ENCODE results near the gene CELF4. TPM values are rescaled to one million over a fixed set of nuclear protein-coding genes. Genes with fewer than 3 reads are reported as not detected.

The CELF4 gene
- total RNA-seq, 1 experiment from 2014 or later = 0.40 TPM

GRCh38 chr18:37254236-37254754 is 311.3 kb downstream of the CELF4 start:
- Histone ChIP-seq H3K4me3 (ENCODE audit: low read length) (peak overlapping the region; percentile 30; the same call in 1 of the 2 replicates), H3K27ac (ENCODE audit: low read length) (no peak overlapping the region), H3K4me1 (ENCODE audit: insufficient read depth, low read length) (no peaks in the 10 kb centered on the region), H2AFZ (ENCODE audit: low read length) (no peak overlapping the region), H3K4me2 (ENCODE audit: low read length) (peak overlapping the region; percentile 54), H3K9ac (ENCODE audit: low read length) (no peak overlapping the region), H3K79me2 (ENCODE audit: low read length) (no peaks in the 10 kb centered on the region), H4K20me1 (ENCODE audit: low read length) (no peaks in the 10 kb centered on the region), H3F3A (ENCODE audit: low read length, unreplicated experiment) (no peaks in the 10 kb centered on the region), H3K9me2 (replicated peaks; ENCODE audit: low read length) (no peaks in the 10 kb centered on the region), H3K36me3 (ENCODE audit: low read depth, low read length) (no peaks in the 10 kb centered on the region), H3K9me3 (ENCODE audit: low read length) (no peaks in the 10 kb centered on the region), H3K27me3 (ENCODE audit: low read length) (no peaks in the 10 kb centered on the region)
- ATAC-seq (peak; percentile 65), DNase-seq (no peak)
- TF ChIP-seq CTCF (conservative IDR thresholded peaks at IDR 0.05; ENCODE audit: low read depth, low read length) (no peak), EZH2 (IDR thresholded peaks at IDR 0.05; ENCODE audit: low read length, unreplicated experiment) (no peak), EZH2phosphoT487 (IDR thresholded peaks at IDR 0.05; ENCODE audit: borderline replicate concordance, low read length) (no peak)
- CTCF ChIA-PET = no interaction called here
- BruUV-seq (replicated peaks) = no TSS peak
- POLR2A ChIA-PET (ENCODE audit: unreplicated experiment) = no interaction called here
- intact Hi-C loops (cut with micrococcal nuclease) = no loop called here

GRCh38 chr18:37253394-37254235 is 312.0 kb downstream of the CELF4 start:
- no TSS peak for BruUV-seq (replicated peaks)
- peak; percentile 62 for ATAC-seq
- peak; percentile 5 for DNase-seq

More at GRCh38 chr18:37253394-37254235, 312.0 kb downstream of the CELF4 start:
- H3K9ac ChIP-seq (ENCODE audit: low read length) = no peak overlapping the region
- H3K27me3 ChIP-seq (ENCODE audit: low read length) = no peaks in the 10 kb centered on the region
- H3F3A ChIP-seq (ENCODE audit: low read length, unreplicated experiment) = no peaks in the 10 kb centered on the region
- no peaks in the 10 kb centered on the region for H3K9me2 ChIP-seq (replicated peaks; ENCODE audit: low read length)
- H3K9me3 ChIP-seq (ENCODE audit: low read length) = no peaks in the 10 kb centered on the region
- no peaks in the 10 kb centered on the region for H3K79me2 ChIP-seq (ENCODE audit: low read length)
- no peak overlapping the region for H2AFZ ChIP-seq (ENCODE audit: low read length)
- no peaks in the 10 kb centered on the region for H4K20me1 ChIP-seq (ENCODE audit: low read length)
- no peak overlapping the region for H3K27ac ChIP-seq (ENCODE audit: low read length)
- TF ChIP-seq CTCF (conservative IDR thresholded peaks at IDR 0.05; ENCODE audit: low read depth, low read length) = no peak
- TF ChIP-seq EZH2 (IDR thresholded peaks at IDR 0.05; ENCODE audit: low read length, unreplicated experiment) = no peak
- TF ChIP-seq EZH2phosphoT487 (IDR thresholded peaks at IDR 0.05; ENCODE audit: borderline replicate concordance, low read length) = no peak
- H3K36me3 ChIP-seq (ENCODE audit: low read depth, low read length) = no peaks in the 10 kb centered on the region
- no peak overlapping the region for H3K4me3 ChIP-seq (ENCODE audit: low read length)
- no peak overlapping the region for H3K4me2 ChIP-seq (ENCODE audit: low read length)
- intact Hi-C loops (cut with micrococcal nuclease) = no loop called here
- no peaks in the 10 kb centered on the region for H3K4me1 ChIP-seq (ENCODE audit: insufficient read depth, low read length)
- POLR2A ChIA-PET (ENCODE audit: unreplicated experiment) = no interaction called here
- CTCF ChIA-PET = interaction anchor here (0.6 kb wide), 1 partner anchor 132 kb away, joined by 4 read pairs; no protein-coding TSS in a partner anchor

All from PC-3 (cell line).